DMS79 treated with DMSO at 0.1 percent for 48 hours (cell line): ENCODE results near the gene GPC3.

ENCODE experiments used
- DNase-seq: peaks from one replicate; lab custom pipeline; 2025; lab: John Stamatoyannopoulos, UW

GPC3 gene

DNA sequence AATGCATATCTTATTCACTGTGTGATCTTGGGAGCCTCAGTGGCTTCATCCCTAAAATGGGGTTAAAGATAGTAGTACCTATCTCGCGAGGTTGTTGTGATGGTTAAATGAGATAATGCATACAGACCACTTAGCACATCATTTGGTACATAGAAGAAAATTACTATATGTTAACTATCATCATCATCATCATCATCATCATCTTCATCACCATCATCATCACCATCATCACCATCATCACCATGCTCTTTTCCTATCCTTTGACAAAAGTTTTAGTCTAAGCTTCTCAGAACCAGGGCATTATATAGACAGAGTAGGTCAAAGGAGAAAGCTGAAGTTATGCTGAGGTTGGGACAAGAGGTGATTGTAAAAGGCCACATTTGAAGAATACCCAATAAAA lies 145.0 kb downstream of the GPC3 start:
- no peak for DNase-seq

DNA sequence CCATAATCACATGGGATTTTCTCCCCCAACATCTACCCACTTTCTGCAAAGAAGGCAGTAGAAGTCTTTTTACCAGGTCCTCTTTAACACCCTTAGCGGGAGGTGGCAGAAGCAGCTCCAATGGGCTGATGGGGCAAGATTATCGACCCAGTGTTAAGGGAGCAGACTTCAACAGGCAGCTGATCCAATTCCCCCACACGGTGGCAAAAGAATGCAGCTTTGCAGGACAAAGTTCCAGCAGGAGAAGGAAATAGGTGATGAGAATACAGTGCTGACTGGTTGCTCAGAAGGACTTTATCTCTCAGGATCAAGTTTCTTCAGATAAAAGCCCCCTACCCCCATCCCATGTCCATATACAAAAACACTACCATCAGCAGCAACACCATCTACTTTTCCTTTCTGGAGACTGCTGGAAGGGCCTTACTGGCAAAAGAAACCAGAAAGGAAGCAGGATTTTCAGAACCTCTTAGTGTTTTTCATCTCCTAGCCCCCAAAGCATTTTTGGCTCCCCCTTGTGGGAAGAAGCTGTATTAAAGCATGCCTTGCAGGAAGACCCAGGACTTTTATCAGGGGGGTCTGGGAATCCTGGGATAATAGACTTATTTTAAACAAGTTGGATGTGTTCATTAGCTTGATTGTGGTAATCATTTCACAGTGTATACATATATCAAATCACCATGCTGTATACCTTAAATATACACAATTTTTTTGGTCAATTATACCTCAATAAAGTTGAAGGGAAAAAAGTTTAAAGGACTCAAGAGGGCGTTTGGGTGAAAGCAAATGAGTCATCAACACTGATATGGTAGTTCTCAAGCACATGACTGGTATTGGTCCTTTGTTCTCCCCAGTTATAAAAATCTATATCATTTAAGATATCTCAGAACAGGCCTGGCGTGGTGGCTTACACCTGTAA lies 146.4 kb downstream of the GPC3 start:
- no peak for DNase-seq

DNA sequence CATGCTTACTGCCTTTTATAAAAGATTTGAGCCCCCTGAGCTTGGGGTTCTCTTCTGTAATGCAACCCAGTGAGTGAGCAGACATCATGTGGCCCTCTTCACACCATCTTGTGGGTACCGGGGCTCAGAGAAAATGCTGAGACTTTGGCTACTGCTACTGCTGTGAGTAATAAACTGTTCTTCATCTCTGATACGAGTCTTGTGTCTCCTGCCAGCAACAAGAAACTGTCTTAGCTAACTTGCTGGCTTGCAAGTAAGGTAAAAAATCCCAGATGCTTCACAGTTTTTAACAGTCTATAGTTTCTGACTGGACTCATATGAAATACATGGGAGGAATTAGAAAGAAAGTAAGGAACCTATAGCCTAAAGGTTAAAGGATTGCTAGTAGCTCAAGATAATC lies 148.3 kb downstream of the GPC3 start:
- no peak for DNase-seq

DNA sequence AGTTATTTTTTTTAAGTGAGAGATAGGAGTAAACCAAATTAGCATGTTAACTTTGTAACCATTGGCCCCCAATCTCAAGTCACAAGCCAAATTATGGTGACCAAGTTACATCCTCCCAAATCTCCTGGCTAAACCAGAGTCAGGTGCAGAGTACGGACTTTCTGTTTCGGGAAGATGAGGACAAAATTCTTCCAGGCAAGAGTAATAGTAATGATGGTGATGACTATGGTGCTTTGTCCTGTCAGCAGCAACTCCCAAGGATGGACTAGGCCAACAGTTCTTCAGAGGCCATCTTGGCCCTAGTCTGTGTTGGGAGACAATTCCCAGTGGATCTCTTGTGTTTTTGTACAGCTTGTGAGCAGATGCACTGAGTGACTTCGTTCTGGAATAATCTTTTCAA lies 148.8 kb downstream of the GPC3 start:
- DNase-seq = no peak

DNA sequence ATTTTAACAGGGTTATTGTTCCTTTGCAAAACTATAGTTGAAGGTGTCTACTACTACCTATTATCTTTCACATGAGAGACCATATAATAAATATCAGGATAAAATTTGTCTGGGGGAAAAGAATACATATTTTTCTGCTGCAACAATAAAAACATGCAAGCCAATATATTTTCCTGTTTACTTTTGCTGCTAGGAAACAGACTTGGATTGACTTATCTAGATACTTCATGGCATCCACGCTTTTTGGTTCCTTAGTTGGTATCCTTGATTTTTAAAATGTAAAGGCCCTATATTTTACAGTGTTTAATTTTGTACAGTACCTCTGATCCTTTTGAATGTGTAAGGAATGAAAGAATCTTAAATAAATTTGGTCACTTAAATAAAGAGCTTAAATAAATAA lies 150.6 kb downstream of the GPC3 start:
- no peak for DNase-seq

DNA sequence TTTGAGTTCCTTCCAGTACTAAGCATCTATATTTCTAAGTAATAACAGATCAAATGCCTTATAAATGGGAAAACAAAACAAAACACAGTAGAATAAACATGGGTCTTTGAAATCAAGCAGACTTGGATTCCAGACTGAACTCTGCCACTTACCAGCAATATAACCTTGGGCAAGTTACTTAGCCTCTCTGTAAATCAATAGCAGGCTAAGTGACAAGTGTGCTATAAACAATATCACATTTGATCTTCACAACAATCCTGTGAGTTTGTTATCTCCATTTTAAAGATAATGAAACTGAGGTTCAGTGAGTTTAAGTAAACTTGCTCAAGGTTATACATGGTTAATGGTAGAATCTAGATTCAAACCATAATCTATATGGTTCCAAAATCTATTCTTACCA lies 165.8 kb downstream of the GPC3 start:
- no peak for DNase-seq

DNA sequence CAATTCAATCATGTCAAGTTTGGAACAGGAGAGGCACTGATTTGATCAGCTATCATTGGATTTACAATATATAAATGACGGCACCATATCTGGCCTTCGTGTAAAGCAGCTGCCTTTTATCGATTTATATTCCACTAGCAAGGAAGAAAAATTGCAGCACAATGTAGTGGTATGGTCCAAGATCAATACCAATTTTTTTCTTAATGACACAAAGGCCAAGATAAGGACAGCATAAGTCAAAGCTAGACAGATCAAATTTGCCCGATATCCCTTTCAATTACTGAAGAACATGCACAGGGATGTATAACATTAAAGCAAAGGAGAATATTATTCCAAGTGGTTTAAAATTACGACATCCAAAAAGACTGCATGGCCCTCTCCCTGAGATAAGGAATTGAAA lies 167.4 kb downstream of the GPC3 start:
- no peak for DNase-seq

DNA sequence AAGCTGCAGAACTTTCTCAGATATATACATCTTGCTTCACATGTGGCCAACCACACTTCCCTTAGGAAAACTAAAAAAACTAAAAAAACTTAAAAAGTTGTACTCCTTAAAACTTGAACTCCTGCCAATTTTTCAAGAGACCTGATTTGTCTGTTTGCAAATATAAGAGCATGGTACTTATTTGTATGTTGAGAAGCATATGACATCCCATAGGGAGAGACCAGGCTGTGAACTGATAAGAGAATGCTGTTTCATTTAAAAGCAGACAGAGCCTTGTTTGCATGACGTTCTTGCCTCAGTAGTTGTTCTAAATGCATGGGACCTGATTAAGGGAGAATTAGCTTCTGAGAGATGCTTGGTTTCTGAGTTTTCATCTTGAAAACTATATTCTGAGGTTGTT lies 169.9 kb downstream of the GPC3 start:
- DNase-seq = no peak

DNA sequence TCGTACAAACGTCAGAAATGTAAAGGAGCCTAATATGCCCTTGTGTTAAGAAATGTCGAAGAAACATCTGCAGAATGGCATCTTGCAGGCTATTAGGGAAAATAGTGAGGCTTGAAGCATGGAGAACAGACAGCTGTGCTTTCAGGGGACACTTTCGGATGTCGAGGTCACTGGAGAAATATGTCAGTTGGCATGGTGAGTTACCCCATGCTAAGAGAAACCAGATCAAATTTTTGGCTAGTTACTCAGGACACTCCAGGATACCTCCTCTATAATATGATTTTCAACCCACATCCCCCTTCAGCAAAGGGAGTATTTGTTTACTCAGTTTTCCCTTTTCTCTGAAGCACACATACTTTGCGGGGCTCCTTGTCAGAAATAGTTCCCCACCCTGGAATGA lies 171.4 kb downstream of the GPC3 start:
- DNase-seq = no peak

DNA sequence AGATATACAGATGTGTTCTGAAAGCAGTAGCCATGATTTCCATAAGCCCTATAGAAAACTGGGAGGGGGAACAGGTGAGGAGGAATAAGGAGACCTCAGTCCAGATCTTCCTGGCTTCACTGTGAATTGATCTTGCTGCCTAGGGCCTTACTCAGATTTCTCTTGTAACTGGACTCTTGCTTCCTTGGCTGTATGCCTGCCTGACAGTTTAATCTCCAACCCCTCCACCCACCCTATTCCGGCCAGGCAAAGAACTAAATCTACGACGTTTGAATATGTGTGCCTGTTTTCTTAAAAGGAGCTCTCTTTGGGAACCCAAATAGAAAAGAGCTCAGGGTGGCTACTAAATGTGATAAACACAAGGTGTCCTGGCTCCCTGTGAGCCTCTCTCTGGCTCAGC lies 173.0 kb downstream of the GPC3 start:
- DNase-seq = no peak

DNA sequence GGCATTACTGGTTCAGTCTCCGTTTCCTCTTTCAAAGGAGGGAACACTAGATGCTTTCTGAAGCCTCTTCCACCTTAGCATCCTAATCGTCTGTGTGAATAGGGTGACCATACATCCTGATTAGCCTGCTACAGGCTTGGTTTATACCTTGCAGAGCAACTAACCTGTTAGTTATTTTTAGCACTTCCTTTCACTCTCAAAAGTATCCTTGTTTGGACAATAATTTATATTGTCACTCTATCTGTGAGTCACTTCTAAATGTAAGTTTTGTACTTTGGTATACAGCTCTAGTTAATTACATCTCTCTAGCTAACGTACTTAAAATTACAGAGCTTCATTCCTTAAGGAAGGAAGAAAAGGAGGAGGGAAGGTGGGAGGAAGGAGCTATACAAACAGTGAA lies 174.5 kb downstream of the GPC3 start:
- no peak for DNase-seq

DNA sequence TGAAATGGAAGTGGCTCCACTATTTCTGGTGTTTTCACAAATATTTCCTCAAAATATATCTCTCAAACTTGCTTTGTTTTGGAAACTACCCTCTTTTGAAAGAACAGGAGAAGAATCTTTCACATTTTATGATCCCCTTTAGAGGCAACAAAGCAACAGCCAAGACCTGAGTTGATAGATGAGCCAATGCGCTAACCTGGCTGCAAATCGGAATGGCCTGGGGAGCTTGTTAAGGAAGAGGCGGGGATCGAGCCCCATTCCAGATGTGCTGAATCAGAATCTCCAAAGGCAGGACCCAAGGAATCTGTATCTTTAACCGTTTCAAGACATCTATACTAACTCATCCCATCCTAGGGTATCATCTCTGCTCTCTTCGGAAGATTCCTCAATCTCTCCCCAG lies 181.3 kb downstream of the GPC3 start:
- DNase-seq = no peak

DNA sequence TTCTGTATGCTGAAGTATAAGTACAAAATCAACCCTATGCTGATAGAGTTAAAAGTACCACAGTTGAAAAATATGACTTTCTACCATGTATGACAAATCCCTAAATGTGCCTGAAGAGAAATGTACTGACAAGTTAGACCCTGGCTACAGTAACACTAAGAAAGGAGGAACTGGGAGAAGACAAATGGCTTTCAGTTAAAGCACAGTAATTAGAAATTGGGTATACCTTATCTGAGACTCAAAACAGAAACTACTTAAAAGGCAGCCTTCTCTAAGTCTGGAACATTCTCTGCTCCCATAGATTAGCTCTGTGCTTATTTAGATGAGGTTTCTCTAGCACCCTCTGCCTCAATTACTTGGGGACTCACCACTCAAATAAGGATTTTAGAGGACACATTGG lies 189.1 kb downstream of the GPC3 start:
- DNase-seq = no peak

DNA sequence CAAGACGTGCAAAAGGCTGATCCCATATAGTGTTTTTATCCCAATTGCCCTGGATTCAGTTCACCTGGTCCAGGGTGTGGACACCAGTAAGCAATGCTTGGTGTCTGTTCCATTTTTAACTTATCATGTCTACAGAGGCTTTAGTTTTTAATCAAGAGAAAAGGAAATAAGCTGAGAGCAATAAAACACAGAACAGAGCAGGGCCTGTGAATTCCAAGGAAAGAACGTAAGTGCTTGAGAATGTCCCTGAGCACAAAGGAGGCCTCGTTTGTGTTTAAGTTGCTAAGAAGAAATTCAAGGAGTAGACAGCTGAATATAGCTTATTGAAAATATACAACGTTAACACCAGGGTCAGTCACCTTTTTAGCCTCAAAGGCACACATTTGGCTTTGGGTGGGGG lies 191.3 kb downstream of the GPC3 start:
- no peak for DNase-seq

DNA sequence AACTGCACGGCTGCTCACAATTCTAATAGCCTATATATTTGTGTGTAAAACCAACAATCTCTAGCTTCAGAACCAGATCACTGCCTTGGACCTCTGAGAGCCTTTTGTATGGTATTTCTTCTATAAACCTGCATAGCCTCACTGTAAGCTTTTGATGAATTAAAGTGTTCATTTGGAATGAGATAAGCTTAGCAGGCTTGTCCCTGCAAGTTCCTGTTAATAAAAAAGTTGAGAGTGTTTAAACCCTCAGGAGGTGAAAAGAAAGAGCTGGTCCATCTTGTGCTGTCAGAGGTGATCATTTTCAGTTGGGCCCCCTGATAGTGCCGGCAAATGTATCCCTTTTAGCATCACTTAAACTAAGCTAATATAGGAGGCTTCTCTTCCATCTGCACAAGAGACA lies 191.8 kb downstream of the GPC3 start:
- DNase-seq = no peak

DNA sequence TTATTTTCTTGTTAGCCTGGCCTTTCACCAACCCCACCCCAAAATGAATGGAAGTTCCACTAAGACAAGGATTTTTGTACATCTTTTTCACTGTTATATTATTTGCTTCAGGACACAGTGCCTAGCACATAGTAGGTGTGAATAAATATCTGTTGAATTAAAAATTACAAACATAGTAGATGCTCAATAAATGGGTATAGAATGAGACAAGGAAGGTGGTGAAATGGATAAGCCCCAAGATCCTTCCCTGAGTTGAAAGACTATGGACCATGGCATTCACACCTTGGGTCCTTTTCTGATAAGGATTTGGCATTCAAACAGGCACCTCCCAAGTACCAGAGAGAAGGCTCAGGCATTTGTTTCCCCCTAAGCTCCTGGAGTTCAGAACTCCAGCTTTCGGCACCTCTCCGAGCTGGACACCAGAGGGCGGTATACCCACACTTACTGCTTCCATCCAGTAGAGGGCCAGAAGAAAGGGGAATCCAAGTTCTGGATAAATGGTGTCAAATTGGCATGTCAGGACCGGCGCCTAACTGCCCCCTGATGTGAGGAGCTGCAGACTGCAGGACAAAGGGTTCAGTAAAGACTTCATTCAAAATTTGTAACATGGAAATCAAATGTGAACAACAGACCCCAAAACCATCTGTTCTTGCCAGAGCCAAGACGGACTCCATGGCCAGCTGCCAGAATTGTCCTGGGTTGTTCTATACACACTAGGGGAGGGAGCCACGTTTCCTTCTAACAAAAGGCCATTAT lies 193.0 kb downstream of the GPC3 start:
- peak; percentile 0 for DNase-seq

DNA sequence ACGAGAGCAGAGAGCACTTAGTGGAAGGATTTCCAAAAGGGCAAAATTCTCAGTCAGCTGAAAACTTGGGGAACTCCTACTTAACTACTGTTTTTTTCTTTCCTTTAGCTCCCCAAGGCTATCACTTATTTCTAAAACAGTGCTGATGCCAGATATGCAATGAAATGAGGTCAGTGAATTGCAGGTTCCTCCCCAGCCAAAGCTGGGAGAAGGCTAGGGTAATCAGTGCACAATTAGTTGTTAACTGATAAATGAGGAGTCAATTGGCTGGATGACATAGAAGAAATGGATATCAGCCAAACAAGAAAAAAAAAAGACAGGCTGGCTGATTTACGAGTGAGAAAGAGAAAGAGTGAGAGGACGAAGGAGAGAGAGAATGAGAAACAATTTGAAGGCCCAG lies 195.6 kb downstream of the GPC3 start:
- no peak for DNase-seq

DNA sequence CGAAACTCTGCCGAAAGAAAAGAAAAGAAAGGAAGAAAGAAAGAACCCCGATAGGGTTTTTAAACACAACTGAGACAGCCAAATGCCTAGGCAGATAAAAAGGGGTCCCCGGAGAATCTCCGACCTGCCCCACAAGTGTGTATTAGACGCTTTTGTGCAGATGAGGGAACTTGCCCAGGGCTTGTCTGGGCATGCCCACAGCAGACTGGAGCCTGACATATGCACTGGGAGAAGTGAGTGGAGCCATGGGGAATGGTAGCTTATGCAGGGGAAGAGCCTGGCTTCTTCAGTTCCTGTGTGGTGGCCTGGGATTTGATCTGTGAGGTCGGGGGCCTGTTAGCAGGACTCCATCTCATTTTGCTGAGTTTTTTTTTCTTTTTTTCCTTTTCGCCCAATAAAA lies 199.0 kb downstream of the GPC3 start:
- DNase-seq = no peak

DNA sequence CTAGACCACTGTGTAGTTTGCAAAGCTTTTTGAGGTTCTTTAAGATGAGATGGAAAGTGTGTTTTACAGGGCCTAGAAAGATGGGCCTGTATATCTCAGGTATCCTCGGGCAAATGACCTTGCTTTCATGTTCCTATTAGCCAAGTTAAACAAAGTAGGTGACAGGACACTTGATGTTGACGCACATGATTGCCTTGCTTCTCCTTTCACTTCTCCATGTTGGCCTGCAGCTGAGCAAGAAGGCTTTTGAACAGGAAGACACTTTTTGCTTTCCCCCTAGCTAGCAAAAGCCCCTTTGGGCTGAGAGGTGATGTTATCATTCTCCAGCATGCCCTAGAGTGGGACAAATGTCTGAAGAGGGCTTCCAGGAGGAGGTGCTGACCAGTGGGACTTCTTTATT lies 202.1 kb downstream of the GPC3 start:
- DNase-seq = no peak

DNA sequence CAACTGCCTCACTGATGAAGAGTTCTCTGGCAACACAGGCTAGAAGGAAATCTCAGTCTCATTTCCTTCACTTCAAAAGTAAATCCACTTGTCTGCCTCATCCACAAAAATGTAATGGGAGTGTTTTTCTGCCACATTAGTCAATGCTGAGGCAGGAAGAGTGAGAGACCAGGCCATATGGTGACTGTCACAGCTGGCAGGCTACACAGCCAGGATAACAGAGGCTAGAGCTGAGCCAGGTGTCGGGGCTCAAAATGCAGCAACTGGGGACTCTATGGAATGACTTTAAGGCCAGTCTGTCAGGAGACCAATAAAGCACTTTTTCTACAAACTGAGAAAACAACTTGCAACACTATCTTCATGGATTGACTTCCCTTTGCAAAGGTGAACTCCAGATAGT lies 204.2 kb downstream of the GPC3 start:
- DNase-seq = no peak

DNA sequence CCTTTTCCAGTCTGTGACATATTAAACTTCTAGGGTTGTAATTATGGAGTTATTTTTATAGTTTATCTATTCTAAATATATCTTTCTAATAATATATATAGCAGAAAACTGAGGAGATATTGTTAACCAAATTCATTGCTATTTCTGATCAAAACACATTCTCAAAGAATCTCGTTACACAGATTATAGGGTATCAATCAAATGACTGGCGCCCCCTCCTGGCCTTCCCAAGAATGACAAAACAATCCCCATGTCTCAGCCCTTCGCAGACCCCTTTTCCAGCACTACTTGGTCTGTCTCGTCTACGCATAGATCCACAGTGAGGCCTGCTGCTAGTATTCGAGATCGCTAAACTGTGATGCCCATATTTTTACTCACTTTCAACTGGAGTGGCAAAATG lies 209.3 kb downstream of the GPC3 start:
- DNase-seq = no peak

DNA sequence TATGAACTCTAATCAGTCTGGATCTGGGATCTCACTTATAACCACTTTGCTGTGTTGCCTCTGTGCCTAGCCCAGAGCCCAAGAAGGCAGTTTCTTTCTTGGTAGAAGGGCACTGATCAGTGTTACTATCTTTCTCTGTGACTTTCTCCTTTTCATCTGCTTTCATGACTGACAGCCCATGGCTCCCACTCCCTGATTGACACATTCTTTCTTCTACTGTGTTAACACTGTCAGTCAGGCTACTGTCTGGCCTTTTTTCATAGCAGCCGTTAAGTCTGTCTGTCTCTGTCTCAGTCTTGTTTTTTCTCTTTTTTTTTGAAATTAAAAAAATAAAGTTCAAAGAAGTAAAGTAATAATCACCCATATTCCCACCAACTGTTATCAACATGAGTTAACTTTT lies 210.6 kb downstream of the GPC3 start:
- DNase-seq = no peak

DNA sequence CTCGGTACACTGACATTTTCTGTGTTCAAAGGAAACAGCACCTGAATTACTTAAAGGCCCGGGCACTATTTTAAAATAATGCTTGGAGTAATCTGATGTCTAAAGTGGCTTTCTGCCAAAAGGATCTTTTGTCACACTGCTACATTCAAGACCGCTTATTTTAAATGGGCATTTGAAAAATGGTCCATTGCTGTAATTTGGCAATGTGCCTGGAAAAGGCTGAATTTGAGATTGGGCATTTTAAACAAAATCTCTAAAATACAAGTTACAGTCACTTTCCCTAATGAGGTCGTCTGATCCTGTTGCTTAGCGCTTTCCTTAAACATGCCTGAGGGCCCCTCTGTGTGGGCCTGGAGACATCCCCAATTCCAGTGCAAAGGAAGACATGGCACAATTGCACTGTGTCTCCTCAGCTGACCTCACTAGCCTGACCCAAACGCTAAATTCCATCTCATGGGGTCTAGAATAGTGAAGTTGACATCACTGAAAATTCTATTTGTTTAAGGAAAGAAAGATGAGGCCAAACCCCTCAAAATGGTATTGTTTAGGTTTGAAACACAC lies 214.2 kb downstream of the GPC3 start:
- DNase-seq = no peak
